HepG2 (cell line): Measurements from ENCODE around the gene DTNA. TPM values are rescaled to one million over a fixed set of nuclear protein-coding genes. Genes with fewer than 3 reads are reported as not detected.

ENCODE experiments used
- ATAC-seq: fragments of 200-7000 bp; cut with Tn5 transposase; 3 replicates; pipeline ENCODE4 v1.9.1; 2020; ENCODE audit warnings: mild to moderate bottlenecking, moderate library complexity
- BruUV-seq: library from RNA; stranded (reverse); fragments of 400-500 nt; replicated peaks from 2 replicates; lab custom pipeline; 2021; lab: Mats Ljungman, UMichigan
- CTCF ChIA-PET: fragments of 300-600 bp; formaldehyde crosslinking; extraction: SDS; loops from one replicate; lab custom pipeline; 2021; ENCODE audit warnings: low total read pairs, inconsistent platforms, low intra/inter-chr PET ratio; lab: Yijun Ruan, JAX
- POLR2A ChIA-PET: fragments of 350-600 bp; sonication (Branson Sonifier 250); formaldehyde crosslinking; loops from one replicate; lab custom pipeline; 2020; ENCODE audit warnings: antibody characterized with exemption, inconsistent platforms; lab: Yijun Ruan, JAX
- DNase-seq: peaks from one replicate; pipeline ENCODE4 v3.0.0-alpha.2; 2015; ENCODE audit warnings: low spot score
- FAIRE-seq: peaks from 3 replicates; lab custom pipeline; 2011; peaks lifted over from hg19 to GRCh38; lab: Jason Lieb, UNC
- H2AFZ ChIP-seq: one replicate; pipeline ENCODE4 v1.6.1; 2011; ENCODE audit warnings: low read length, inconsistent platforms
- H3K27ac ChIP-seq: fragments of 300-600 bp; 3 replicates; pipeline ENCODE4 v1.8.0; 2011; ENCODE audit warnings: mixed run types, mild to moderate bottlenecking, mixed read lengths, low read length, inconsistent platforms; ENCODE audit not compliant: insufficient read depth; ENCODE audit errors: extremely low read length
- H3K27me3 ChIP-seq, 2 experiments: fragments of 200-600 bp in 1 of 2; 2 replicates in 1 of 2; 3 replicates in 1 of 2; pipeline versions ENCODE4 v1.6.0 to v1.8.0; 2011; ENCODE audit warnings: low read length in 2 of 2, mild to moderate bottlenecking in 2 of 2, moderate library complexity in 2 of 2, inconsistent platforms in 1 of 2; ENCODE audit not compliant: insufficient read depth in 2 of 2, control insufficient read depth in 1 of 2
- H3K36me3 ChIP-seq, 2 experiments: fragments of 200-600 bp in 1 of 2; replicated peaks in 1 of 2; 2 replicates in 1 of 2; 3 replicates in 1 of 2; pipeline versions ENCODE4 v1.5.1 to v1.8.0; 2011; ENCODE audit warnings: low read length in 2 of 2, inconsistent platforms in 1 of 2; ENCODE audit not compliant: insufficient read depth in 2 of 2, control insufficient read depth in 1 of 2
- H3K4me1 ChIP-seq: 2 replicates; pipeline ENCODE4 v1.5.1; 2012; ENCODE audit warnings: low read length, inconsistent platforms; ENCODE audit not compliant: insufficient read depth
- H3K4me2 ChIP-seq: 2 replicates; pipeline ENCODE4 v1.6.0; 2011; ENCODE audit warnings: low read depth, low read length, inconsistent platforms
- H3K4me3 ChIP-seq, 3 experiments: fragments of 200-600 bp in 1 of 3; sonication (generic), shearing (Covaris generic) in 1 of 3; replicated peaks in 1 of 3; 2 replicates each; pipeline ENCODE4 v1.5.1; 2011 to 2016; ENCODE audit warnings: low read length in 3 of 3, inconsistent platforms in 2 of 3, low read depth in 2 of 3, mild to moderate bottlenecking in 2 of 3, control low read depth in 1 of 3, mixed read lengths in 1 of 3; ENCODE audit not compliant: insufficient read depth in 1 of 3
- H3K79me2 ChIP-seq: one replicate; pipeline ENCODE4 v1.6.1; 2011; ENCODE audit warnings: low read length, inconsistent platforms; ENCODE audit not compliant: insufficient read depth
- H3K9ac ChIP-seq: 2 replicates; pipeline ENCODE4 v1.6.0; 2011; ENCODE audit warnings: mild to moderate bottlenecking, low read depth, low read length, inconsistent platforms; ENCODE audit not compliant: insufficient read depth
- H3K9me3 ChIP-seq: 2 replicates; pipeline ENCODE4 v1.5.1; 2012; ENCODE audit warnings: mild to moderate bottlenecking, low read length
- H4K20me1 ChIP-seq: 2 replicates; pipeline ENCODE4 v1.6.0; 2011; ENCODE audit warnings: inconsistent platforms, mild to moderate bottlenecking, low read length, moderate library complexity; ENCODE audit not compliant: insufficient read depth
- CHD2 ChIP-seq: IDR thresholded peaks from 2 replicates; pipeline ENCODE4 v1.6.1; 2011; ENCODE audit warnings: low read depth, low read length, improper control_type of control experiment
- FOXK1 ChIP-seq: sonication (generic); formaldehyde crosslinking; IDR thresholded peaks from 2 replicates; pipeline ENCODE4 v1.4.0; 2020; ENCODE audit warnings: low read depth, missing genetic modification reagents, borderline replicate concordance
- HNF4A ChIP-seq: sonication (generic); formaldehyde crosslinking; IDR thresholded peaks from 2 replicates; pipeline ENCODE4 v1.4.0; 2020; ENCODE audit warnings: missing genetic modification reagents
- MAF1 ChIP-seq: sonication (generic); formaldehyde crosslinking; IDR thresholded peaks from 2 replicates; pipeline ENCODE4 v1.5.0; 2020; ENCODE audit warnings: missing genetic modification reagents, borderline replicate concordance
- NFKB2 ChIP-seq: sonication (generic); formaldehyde crosslinking; IDR thresholded peaks from 2 replicates; pipeline ENCODE4 v1.4.0; 2020; ENCODE audit warnings: missing genetic modification reagents, borderline replicate concordance
- SOX13 ChIP-seq, 3 experiments: fragments of 450-650 bp in 1 of 3; sonication (generic) in 1 of 3; formaldehyde crosslinking in 1 of 3; IDR thresholded peaks in 2 of 3; conservative IDR thresholded peaks in 1 of 3; 2 replicates each; pipeline versions ENCODE4 v1.5.0 to v1.6.1; 2016 to 2020; ENCODE audit warnings: antibody characterized with exemption in 1 of 3, mild to moderate bottlenecking in 1 of 3, missing compliant biosample characterization in 1 of 3, missing genetic modification reagents in 1 of 3, moderate library complexity in 1 of 3
- SOX5 ChIP-seq: IDR thresholded peaks from 2 replicates; pipeline ENCODE4 v1.6.1; 2016; ENCODE audit warnings: borderline replicate concordance
- ZNF614 ChIP-seq: IDR thresholded peaks from 2 replicates; pipeline ENCODE4 v1.6.1; 2018; ENCODE audit warnings: missing biosample characterization, missing genetic modification reagents, inconsistent platforms, borderline replicate concordance
- WGBS: methylation state at CpG from one replicate; pipeline ENCODE4 v1.1.6; 2017; ENCODE audit warnings: low lambda C conversion rate; 5-methylcytosine and 5-hydroxymethylcytosine counted together
- in situ Hi-C: cut with HindIII; loops from 2 replicates; pipeline ENCODE4 v1.10.0; 2017; ENCODE audit warnings: low pct_unique_long_range_greater_than_20kb; ENCODE audit not compliant: extremely low pct_ligation_motif_present
- intact Hi-C: fragments of 100-400 bp; cut with micrococcal nuclease; formaldehyde crosslinking; loops from one replicate; pipeline ENCODE4 v1.10.0; 2022; ENCODE audit not compliant: unreplicated experiment
- polyA plus RNA-seq, 8 experiments: library from polyadenylated mRNA; depleted of rRNA in 3 of 8; stranded (reverse) in 7 of 8; unstranded in 1 of 8; fragments of >200 nt; fragmentation: Illumina TruSeq in 4 of 8; extraction: Trizol in 4 of 8; gene quantifications; 2 replicates each; pipeline versions ENCODE4 v1.2.1 to v1.2.3, GENCODE V29; 2011 to 2016; ENCODE audit warnings: low read depth in 4 of 8, missing spikeins in 1 of 8, mixed read lengths in 1 of 8; ENCODE audit not compliant: insufficient read depth in 1 of 8
- total RNA-seq, 5 experiments: library from RNA; depleted of rRNA; stranded (reverse); fragments of >200 nt; fragmentation: Illumina TruSeq; extraction: Trizol; gene quantifications; 2 replicates each; pipeline ENCODE4 v1.2.3, GENCODE V29; 2016; ENCODE audit warnings: low read depth in 1 of 5
- TF ChIP-seq, protein P1 (sequence below): IDR thresholded peaks from 2 replicates; pipeline ENCODE4 v1.6.1; 2016; ENCODE audit warnings: missing compliant biosample characterization, missing genetic modification reagents, borderline replicate concordance
- TF ChIP-seq, protein P2 (sequence below): sonication (generic); formaldehyde crosslinking; IDR thresholded peaks from 2 replicates; pipeline ENCODE4 v1.5.0; 2020; ENCODE audit warnings: mild to moderate bottlenecking, missing genetic modification reagents
- TF ChIP-seq, protein P3 (sequence below): sonication (generic); formaldehyde crosslinking; conservative IDR thresholded peaks from 2 replicates; pipeline ENCODE4 v1.4.0; 2020; ENCODE audit warnings: missing genetic modification reagents

DTNA gene
- total and polyA plus RNA-seq, 2 of the 13 experiments (the other 11 are each of a cell fraction or from before 2014, with no cell fraction given) = 8.5 to 29.0 TPM

DNA sequence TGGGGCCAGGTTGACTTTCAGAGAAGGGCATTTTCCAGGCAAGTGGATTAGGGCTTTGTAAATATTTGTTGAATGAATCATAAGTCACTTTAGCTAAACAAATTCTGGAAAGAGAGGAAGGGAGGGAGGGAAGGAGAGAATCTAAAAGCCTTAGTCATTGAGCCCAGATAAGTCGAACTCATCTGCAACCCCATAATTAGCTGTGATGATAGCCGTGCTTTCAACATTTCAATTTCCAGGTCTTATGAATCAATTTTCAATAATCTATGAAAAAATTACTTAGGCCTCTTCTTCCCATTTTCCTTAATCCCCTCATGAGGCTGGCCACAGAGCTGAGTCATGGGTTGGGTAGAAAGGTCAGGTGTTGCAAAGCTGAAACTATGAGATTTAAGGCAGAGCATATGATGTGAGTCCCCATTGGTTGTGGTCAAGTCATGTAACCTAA lies 219.3 kb downstream of the DTNA start (continued):
- TF ChIP-seq, protein P1, sequence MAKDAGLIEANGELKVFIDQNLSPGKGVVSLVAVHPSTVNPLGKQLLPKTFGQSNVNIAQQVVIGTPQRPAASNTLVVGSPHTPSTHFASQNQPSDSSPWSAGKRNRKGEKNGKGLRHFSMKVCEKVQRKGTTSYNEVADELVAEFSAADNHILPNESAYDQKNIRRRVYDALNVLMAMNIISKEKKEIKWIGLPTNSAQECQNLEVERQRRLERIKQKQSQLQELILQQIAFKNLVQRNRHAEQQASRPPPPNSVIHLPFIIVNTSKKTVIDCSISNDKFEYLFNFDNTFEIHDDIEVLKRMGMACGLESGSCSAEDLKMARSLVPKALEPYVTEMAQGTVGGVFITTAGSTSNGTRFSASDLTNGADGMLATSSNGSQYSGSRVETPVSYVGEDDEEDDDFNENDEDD (CRISPR knock-in tag) = no peak
- TF ChIP-seq FOXK1 (CRISPR knock-in tag) (0 out of 2 replicates have a peak, but pooled peaks have one; percentile 34), CHD2 (no peak), HNF4A (CRISPR knock-in tag) (peak; percentile 82)

DNA sequence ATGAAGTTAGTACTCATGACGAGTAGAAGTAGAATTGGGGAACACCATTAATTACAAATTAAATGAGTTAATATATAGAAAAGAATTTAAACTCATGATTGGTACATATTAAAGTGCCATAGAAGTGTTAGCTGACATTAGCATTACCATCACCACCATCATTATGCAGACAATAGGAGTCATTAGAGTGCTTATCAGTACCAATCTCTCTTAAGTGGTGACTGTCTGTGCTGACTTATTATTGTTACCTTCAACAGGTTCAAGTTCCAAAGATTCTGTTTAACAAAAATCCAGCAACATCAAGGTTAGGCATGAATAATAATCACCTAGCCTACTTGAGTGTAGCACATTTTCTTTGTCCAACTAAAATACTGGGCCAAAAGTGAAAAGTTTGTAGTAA lies 222.3 kb downstream of the DTNA start:
- Histone ChIP-seq H2AFZ (no peak overlapping the region), H3K27ac (no peak overlapping the region), H3K9me3 (no peaks in the 10 kb centered on the region), H3K36me3 (no peaks in the 10 kb centered on the region), H3K4me3 (no peak overlapping the region), H3K79me2 (peaks cover 5% of the 10 kb centered on the region), H3K9ac (no peak overlapping the region), H4K20me1 (no peaks in the 10 kb centered on the region), H3K27me3 (no peaks in the 10 kb centered on the region), H3K4me1 (peaks cover 58% of the 10 kb centered on the region), H3K4me2 (no peak overlapping the region)
- WGBS = 98% methylated on average over 1 of the region's 1 CpG
- POLR2A ChIA-PET = no interaction called here
- in situ Hi-C loops = no loop called here
- intact Hi-C loops = no loop called here
- no peak for ATAC-seq
- no TSS peak for BruUV-seq
- no peak for DNase-seq
- TF ChIP-seq SOX5 (peak; percentile 56; the same call in 1 of the 2 replicates), SOX13 (IDR thresholded peaks at IDR 0.05) (no peak), SOX13 (CRISPR knock-in tag; conservative IDR thresholded peaks at IDR 0.05 in 1 of 2, IDR thresholded peaks at IDR 0.05 in 1 of 2) (peak in 1 of 2 experiments; percentile 55; a peak in 1 of 4 replicates), MAF1 (CRISPR knock-in tag) (no peak), ZNF614 (CRISPR knock-in tag) (no peak), NFKB2 (no peak)
- TF ChIP-seq, protein P2, sequence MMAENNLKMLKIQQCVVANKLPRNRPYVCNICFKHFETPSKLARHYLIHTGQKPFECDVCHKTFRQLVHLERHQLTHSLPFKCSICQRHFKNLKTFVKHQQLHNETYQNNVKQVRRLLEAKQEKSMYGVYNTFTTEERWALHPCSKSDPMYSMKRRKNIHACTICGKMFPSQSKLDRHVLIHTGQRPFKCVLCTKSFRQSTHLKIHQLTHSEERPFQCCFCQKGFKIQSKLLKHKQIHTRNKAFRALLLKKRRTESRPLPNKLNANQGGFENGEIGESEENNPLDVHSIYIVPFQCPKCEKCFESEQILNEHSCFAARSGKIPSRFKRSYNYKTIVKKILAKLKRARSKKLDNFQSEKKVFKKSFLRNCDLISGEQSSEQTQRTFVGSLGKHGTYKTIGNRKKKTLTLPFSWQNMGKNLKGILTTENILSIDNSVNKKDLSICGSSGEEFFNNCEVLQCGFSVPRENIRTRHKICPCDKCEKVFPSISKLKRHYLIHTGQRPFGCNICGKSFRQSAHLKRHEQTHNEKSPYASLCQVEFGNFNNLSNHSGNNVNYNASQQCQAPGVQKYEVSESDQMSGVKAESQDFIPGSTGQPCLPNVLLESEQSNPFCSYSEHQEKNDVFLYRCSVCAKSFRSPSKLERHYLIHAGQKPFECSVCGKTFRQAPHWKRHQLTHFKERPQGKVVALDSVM (CRISPR knock-in tag) = no peak
- TF ChIP-seq, protein P3, sequence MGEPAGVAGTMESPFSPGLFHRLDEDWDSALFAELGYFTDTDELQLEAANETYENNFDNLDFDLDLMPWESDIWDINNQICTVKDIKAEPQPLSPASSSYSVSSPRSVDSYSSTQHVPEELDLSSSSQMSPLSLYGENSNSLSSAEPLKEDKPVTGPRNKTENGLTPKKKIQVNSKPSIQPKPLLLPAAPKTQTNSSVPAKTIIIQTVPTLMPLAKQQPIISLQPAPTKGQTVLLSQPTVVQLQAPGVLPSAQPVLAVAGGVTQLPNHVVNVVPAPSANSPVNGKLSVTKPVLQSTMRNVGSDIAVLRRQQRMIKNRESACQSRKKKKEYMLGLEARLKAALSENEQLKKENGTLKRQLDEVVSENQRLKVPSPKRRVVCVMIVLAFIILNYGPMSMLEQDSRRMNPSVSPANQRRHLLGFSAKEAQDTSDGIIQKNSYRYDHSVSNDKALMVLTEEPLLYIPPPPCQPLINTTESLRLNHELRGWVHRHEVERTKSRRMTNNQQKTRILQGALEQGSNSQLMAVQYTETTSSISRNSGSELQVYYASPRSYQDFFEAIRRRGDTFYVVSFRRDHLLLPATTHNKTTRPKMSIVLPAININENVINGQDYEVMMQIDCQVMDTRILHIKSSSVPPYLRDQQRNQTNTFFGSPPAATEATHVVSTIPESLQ (CRISPR knock-in tag) = no peak
- FAIRE-seq = no peak
- CTCF ChIA-PET = no interaction called here
